Hypothalamus (tissue), 51 donors: Measurements from ENCODE around the gene LDB1.

Experiments
- DNase-seq, 51 donors: peaks; one replicate each; lab custom pipeline; 2025; lab: John Stamatoyannopoulos, UW

LDB1 gene

DNA sequence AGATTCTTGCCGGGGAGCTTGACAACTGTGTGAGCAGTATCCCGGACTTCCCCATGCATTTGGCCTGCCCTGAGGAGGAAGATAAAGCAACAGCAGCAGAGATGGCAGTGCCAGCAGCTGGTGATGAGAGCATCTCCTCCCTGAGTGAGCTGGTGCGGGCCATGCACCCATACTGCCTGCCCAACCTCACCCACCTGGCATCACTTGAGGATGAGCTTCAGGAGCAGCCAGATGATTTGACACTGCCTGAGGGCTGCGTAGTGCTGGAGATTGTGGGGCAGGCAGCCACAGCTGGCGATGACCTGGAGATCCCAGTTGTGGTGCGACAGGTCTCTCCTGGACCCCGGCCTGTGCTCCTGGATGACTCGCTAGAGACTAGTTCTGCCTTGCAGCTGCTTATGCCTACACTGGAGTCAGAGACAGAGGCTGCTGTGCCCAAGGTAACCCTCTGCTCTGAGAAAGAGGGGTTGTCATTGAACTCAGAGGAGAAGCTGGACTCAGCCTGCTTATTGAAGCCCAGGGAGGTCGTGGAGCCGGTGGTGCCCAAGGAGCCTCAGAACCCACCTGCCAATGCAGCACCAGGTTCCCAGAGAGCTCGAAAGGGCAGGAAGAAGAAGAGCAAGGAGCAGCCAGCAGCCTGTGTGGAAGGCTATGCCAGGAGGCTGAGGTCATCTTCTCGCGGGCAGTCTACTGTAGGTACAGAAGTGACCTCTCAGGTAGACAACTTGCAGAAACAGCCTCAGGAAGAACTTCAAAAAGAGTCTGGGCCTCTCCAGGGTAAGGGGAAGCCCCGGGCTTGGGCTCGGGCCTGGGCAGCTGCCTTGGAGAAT is 19.3 kb upstream of the LDB1 start:
- no peak for DNase-seq

DNA sequence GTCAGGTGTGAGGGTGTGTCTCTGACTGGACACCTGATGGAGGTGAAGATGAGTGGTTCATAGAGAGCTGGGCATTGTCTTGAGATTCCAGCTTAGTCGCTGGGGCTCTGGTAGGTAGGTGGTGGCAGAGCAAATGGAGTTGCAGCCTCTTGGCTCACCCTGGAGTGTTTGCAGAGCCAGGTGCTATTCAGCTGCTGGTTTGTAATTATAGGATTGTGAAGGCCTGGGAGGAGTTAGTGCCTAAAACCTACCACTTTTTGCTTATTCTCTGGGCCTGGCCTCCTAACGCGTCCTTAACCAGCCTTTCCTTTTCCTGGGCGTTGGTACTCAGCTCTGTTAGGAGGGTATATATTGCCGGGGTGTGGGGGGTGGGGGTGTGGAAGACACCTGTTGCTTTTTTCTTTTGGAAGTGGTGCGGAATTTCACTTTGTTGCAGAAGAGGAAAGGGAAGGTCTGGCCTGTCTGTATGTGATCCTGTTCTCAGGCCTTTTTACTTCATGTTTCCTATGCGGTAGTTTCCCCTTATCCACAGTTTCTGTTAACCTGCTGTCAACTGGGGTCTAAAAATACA is 15.9 kb upstream of the LDB1 start:
- DNase-seq: no peak

DNA sequence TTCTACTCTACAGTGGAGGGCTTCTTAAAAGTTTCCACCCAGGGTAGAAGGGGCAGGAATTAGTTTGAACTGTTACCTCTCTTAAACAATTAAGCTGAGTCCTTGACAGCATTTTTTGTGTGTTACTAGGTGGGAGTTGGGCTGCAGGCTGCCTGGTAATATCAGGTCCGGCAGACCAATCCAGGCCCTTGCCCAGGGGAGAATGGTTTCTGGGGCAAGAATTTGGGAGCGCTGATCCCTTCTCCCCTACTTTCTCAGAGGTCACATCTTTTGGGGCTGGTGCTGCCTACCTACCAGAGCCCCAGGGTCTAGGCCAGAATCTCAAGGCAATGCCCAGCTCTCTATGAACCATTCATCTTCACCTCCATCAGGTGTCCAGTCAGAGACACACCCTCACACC is 14.2 kb upstream of the LDB1 start:
- DNase-seq: no peak

DNA sequence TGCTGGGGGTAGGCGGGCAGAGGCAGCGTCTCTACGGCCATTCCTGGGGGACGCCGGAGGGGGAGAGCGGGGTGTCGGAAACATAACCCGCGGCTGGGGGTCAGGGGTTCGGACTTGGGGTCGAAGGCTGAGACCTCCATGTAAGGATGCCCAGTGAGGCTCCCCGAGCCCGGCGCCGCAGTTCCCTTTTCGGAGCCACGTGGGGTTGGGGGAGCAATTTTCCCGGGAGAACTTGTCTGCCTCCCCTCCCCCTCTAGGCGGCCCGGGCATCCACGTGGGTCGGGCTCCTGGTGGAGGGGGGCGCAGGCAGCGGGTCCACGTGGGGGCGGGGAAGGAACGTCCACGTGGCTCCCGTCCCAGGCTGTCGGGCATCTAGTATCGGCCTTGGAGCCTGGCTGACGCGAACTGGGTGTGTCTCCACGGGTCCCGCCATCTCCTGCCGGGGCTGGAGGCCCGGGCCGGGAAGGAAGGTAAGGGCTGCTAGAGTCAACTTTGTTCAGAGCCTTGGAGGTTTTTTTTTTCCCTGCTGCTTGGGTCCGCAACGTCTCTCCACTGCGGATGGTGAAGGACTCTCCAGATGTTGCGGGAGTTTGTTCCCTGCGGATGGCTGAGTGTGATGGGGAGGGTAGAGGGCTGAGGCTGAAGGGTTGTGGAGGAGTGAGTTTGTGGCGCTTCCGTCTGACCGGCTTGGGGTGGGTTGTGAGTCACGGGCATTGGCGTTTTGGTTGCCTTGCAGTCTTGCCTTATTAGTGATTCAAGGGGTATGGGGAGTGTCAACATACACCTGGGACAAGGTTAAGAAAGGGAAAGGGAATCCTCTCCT is 13.4 kb upstream of the LDB1 start:
- DNase-seq: peak in 50 of 51 donors; percentile 38 to 86 (median 75)

DNA sequence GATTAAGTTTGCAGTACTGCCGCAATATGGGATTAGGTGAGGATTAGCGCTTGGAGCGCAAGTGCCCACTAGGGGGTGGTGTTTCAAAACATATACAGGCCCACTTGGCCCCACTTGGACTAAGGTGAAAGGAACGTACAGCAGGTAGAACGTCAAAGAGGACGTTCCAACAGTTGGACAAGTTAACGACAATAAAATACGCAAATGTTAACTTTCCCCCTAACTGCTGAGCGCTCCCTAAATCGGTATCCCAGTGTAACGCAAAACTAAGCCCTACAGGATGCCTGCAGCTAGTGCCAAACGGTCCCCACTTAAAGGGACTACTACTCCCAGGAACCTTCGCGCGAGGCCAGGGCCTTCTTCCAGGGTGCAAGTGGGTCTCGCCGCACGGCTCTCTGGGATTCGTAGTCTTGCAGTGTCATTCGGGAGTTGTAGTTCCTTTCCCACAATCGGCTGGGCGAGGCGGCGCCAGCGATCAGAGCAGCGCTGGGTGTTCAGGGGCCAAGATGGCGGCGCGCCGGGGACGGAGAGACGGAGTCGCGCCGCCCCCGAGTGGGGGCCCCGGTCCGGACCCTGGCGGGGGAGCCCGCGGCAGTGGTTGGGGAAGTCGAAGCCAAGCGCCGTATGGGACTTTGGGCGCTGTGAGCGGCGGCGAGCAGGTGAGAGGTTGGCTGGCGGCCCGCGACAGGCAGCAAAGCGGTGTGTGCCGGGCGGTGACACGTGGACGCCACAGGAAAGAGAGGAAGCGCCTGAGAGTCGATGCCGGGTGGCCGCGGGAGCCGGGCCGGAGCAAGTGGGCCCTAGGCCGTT is 12.6 kb upstream of the LDB1 start, which contains the start of gene PPRC1:
TSS of gene PPRC1 (plus strand) at position 478 of the 810 bp plus-strand sequence. CDS start at position 507, 29 bp downstream.
- peak; percentile 84 to 99 (median 97) for DNase-seq

DNA sequence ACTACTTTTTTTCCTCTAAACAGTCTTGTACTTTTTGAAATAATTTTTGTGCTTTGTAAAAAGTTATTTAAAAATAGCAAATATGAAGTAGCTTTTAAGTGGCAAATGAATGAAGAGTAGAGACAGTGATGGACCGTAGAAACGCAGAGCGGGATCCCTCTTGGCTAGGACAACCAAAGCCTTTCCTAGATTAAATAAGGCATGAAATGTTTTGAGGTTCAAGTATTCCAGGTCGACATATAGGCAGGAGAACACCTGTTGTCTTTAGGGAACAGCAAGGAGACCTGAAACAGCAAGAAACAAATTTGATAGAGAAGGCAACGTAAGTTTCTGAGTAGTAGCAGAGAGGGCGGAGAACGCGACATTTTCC is 12.0 kb upstream of the LDB1 start:
- DNase-seq: no peak

DNA sequence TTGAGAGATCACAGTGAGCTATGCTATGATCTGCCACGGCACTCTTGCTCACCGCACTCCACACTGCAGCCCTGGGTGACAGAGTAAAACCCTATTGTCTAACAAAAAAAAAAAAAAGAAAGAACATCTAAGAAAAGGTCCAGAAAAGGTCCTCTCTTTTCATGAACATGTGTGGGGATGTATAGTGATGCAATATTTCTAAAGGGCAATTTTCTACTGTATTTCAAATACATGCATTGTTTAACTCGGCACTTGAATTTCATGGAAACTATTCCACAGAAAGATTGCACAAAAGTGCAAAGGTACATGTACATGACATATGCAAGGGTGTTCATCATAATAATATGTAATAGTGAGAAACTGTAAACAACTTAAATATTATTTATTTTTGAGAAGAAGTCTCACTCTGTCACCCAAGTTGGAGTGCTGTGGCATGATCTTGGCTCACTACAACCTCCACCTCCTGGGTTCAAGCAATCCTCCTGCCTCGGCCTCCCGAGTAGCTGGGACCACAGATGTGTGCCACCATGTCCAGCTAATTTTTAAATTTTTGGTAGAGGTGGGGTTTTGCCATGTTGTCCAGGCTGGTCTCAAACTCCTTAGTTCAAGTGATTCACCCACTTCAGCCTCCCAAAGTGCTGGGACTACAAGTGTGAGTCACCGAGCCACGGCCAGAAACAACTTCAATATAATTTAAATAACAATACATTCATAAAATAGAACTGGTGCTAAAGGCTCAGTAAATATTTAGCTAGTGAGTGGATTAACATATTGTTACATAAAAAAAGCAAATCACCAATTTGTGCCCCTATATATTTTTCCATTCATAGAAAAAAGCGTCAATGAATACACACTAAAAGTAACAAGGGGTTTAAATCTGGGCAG is 11.4 kb upstream of the LDB1 start:
- no peak for DNase-seq

DNA sequence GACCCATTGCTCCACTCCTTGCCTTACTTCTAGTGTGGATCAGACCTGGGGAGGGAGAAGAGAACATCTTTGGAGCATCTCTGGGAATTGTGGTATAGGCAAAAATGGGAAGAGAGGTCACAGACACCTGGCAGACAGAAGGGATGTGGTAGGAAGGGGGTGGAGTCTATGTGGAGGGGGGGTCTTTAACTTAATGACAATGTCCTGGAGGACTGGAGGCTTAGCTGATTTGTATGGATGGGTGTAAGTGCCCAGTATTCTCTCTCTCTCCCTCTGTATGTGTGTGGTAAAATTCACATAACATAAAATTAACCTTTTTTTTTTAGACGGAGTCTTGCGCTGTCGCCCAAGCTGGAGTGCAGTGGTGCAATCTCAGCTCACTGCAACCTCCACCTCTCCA is 3.1 kb upstream of the LDB1 start:
- DNase-seq: no peak

DNA sequence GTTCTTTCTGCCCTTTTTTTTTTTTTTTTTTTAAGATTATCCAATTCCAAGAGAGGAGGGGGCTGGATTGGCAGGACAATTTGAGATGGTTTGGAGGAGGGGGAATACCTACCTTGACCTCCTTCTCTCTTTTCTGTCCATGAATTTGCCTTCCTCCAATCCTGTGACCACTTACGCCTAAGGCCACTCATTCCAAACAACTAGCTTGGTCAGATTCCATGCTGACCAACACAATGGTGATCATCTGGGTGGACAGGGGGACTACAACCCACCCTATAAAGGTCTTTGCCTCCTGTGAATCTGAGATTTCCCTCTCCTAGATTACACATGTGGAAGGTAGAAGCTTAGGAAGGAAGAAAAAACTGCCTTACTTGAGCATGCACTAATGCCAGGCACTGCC is 2.3 kb upstream of the LDB1 start:
- DNase-seq: no peak

DNA sequence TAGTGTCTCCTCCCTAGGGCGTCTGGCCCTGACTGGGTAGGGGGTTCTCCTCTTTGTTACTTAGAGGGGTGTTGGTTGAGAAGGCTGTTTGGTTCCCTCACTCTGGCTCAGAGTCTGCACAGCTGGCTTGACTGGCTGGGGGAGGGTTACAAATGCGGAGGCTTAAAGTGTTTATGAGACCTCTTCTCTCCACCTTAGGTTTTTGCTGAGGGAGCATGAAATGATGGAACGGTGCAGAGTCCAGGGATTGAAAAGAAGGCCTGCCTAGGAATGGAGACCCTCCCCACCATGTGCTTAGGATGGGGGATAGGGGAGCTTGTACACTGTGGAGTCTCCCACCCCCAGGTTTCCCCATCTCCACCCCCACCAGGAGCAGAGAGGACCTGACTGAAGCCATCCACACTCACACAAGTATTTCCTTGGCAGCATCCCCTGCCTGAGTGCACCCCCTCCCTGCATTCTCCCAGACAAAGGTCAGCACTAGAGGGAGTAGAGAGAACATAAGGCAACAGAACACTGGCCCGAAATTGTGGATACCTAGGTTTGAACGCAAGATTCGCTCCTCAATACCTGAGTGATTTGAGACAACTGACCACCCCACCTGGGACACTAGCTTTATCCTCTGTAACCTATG is 1.7 kb upstream of the LDB1 start:
- DNase-seq: peak in 5 of 51 donors; percentile 4 to 35 (median 7)

DNA sequence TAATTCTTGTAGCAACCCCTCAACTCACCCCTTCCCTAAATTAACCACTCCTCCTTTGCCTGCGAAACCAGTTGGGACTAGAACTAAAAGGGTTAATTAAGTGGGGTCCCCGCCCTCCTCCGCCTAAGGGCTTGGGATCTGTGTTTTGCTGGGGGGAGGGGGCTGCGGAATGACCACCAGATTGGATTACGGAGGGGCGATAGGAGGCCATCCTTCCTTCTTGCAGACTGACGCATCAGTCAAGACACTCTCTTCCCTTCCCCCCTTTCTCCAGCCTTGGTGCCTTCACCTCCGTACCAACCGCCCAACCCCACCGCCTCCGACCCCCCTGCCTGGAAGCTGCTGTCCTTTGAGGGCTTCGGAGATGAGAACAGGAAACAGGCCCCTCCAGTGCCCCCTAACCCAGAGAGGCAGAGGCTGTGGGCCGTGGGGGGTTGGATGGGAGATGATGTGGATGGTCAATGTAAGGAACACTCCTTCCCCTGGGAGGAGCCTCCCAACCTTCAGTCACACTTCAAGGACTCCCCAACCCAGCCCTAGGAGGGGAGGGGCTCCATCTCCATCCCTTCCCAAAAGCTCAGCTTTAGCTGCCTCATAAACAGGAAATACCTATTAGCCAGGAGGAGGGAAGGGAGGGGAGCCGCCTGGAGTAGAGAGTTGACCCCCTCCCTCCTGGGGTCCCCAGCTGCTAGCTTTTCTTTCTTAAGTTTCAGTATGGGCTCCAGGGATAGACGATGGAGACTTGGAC is 997 bp upstream of the LDB1 start:
- DNase-seq: peak in 38 of 51 donors; percentile 7 to 74 (median 43)

DNA sequence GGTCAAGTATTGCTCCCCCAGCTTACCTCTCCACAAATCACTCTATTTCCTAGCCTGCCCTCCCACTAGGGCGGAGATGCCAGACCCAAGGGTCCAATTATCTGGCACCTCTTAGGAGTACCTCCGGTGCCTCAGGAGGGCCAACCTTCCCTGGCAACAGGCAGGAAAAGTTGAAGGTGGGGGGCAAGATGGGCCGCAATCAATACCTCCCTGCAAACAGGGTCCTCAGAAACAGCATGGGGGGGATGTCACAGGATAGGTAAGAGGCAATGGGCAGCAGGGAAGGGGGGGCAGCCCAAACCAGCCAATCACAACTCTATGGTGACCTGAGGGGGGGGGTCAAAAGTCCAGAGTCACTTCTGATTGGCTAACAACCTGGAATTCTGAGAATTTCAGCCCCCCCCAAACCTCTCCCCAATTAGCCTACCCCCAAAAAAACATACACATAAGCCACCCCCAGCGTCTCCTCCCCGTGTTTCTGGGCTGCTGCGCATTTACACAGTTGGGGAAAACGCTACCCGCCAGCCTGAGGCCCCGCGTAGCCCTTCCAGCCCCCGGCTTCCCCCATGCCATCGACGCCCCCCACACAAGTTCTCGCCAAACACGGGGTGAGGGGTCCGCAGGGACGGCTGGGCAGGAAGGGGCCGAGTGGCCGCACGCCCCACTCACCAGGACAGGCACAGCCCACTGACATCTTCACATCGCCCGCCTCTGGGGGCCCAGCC is 589 bp downstream of the LDB1 start:
- DNase-seq: peak in 42 of 51 donors; percentile 4 to 70 (median 39)

DNA sequence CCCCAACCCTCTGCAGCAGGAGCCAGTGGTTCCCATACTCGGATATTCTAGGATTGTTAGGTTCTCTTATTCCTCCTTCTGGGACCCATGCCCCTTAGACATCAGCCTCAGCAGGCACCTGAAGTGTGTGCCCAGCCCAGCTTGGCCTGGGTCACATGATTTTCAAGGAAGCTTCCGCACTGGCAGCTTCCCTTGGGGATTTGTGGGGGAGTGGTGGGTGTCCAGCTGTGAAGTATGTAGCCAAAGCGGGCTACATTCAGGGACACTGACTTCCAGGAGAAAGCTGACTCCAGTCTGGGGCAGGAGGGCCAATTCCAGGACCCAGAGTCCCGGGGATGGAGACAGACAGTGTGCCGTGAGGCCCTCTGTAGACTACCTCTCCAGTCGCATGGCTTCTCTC is 1.3 kb downstream of the LDB1 start:
- DNase-seq: peak in 28 of 51 donors; percentile 8 to 71 (median 26)

DNA sequence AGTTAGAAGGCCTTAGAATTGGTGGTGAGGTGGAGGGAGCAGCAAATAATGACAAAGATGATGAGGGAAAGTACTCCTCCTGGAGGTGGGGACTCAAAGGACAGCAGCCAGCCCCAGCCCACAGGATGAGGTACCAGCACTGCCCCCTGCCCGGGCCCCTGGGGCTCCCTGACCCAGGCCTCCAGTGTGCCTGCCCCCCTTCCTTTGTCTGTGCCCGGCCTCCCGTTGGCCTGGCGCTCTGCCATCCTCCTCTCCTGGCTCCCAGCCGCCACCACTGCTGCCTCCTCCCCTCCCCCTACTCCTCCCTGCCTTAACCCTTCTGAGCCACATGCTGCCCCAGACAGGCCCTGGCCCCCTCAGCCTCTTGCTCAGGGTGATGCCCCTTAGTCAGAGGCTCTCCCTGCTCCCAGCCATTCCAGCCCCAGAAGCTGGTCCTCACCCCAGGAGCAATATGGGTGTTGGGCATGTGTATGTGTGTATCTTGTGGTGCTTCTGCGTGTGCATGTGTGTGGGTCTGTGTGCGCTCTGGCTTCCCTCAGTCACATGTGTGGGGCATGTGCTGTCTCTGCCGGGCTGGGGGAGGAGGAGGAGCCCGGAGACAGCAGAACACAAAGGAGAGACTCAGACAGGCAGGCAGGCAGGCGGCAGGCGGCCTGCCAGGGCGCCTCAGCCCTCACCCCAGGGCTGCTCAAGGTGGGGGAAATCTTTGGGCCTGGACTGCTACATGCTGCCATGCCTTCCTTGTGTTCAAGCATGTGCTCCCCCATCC is 2.6 kb downstream of the LDB1 start:
- DNase-seq: peak; percentile 10 to 94 (median 83)

DNA sequence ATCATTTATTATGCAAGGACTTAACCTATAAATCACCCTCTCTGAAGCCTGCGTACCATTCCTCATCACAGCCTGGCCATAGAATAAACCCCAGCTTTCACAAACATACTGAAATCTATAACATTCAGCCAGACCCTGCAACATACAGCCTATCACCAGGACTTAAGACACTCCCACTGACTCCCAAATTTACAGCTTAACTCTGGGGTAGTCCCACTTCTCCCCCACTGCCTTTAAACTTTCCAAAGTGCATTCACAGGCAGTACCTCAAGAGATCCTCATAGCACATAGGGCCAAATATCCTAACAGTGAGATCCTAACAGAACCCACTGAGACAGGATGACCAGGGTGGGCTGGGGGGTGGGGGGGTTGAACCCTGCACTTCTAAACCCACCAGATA is 3.5 kb downstream of the LDB1 start:
- DNase-seq: no peak

DNA sequence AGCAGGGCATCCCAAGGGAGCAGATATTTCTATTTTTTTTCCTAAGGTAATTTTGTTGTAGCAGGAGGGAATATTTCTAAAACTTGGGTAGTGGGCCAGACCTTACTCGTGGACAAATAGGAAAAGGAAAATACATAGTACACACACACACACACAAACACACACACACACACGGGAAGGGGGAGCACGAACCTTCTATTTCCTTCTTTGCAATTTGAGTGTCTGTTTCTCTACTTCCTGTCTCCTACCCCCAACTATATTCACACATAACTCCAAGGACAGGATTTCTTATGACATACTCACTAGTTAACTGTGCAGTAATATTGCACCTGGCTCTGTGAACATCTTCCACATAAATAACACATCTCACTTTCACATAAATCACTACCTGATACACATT is 4.4 kb downstream of the LDB1 start:
- no peak for DNase-seq
